OCI-LY7 (cell line): Measurements from ENCODE around the gene MBOAT2.

Experiments used
- EZH2phosphoT487 ChIP-seq: fragments of 200-600 bp; sonication (generic); IDR thresholded peaks from 2 replicates; pipeline ENCODE4 v1.6.1; 2018; ENCODE audit warnings: low read depth, borderline replicate concordance, mild to moderate bottlenecking, mixed run types, antibody characterized with exemption, low read length, moderate library complexity, mixed read lengths
- TF ChIP-seq, protein P1 (sequence below): fragments of 200-600 bp; sonication (generic); conservative IDR thresholded peaks from 2 replicates; pipeline ENCODE4 v1.5.1; 2014; ENCODE audit warnings: mild to moderate bottlenecking, antibody characterized with exemption, low read length, moderate library complexity, mixed read lengths

DNA sequence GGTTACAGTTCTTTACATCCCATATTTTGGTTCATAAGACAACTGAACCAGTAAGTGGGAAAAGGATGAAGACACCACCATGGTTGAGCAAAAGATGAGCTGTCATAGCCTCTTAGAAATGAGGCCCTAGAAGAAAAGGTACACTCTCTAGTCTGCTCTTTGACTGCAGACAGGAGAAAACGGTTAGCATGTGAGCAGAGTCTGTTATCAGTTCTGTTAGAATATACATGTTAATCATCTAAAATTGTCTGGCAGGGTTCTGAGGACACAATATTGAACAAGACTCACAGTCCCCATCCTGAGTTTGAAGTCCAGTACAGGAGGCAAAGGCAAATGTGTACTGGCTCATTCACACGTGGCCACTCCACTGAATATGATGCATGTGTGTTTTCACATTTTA is 78.1 kb downstream of the MBOAT2 start:
- TF ChIP-seq, protein P1, sequence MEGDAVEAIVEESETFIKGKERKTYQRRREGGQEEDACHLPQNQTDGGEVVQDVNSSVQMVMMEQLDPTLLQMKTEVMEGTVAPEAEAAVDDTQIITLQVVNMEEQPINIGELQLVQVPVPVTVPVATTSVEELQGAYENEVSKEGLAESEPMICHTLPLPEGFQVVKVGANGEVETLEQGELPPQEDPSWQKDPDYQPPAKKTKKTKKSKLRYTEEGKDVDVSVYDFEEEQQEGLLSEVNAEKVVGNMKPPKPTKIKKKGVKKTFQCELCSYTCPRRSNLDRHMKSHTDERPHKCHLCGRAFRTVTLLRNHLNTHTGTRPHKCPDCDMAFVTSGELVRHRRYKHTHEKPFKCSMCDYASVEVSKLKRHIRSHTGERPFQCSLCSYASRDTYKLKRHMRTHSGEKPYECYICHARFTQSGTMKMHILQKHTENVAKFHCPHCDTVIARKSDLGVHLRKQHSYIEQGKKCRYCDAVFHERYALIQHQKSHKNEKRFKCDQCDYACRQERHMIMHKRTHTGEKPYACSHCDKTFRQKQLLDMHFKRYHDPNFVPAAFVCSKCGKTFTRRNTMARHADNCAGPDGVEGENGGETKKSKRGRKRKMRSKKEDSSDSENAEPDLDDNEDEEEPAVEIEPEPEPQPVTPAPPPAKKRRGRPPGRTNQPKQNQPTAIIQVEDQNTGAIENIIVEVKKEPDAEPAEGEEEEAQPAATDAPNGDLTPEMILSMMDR, result no peak
- no peak for TF ChIP-seq EZH2phosphoT487
